Activated naive CD8-positive, alpha-beta T cell treated with anti-CD3 and anti-CD28 coated beads for 36 hours (primary cell): ENCODE measurements around the gene SLCO2A1. TPM values are rescaled to one million over a fixed set of nuclear protein-coding genes. Genes with fewer than 3 reads are reported as not detected.

Experiments
- DNase-seq: peaks from one replicate; pipeline ENCODE4 v3.0.0; 2021
- H3K27ac Mint-ChIP-seq: one replicate; pipeline ENCODE4 v1.8.0; 2022; ENCODE audit warnings: mild to moderate bottlenecking, moderate library complexity, mixed read lengths
- H3K27me3 Mint-ChIP-seq: one replicate; pipeline ENCODE4 v1.8.0; 2022; ENCODE audit warnings: mild to moderate bottlenecking, mixed read lengths
- H3K36me3 Mint-ChIP-seq: one replicate; pipeline ENCODE4 v1.8.0; 2021; ENCODE audit warnings: mild to moderate bottlenecking, mixed read lengths
- H3K4me1 Mint-ChIP-seq: one replicate; pipeline ENCODE4 v1.8.0; 2021; ENCODE audit warnings: mixed read lengths
- H3K4me3 Mint-ChIP-seq: one replicate; pipeline ENCODE4 v1.8.0; 2022; ENCODE audit warnings: mild to moderate bottlenecking, moderate library complexity, mixed read lengths
- H3K9me3 Mint-ChIP-seq: one replicate; pipeline ENCODE4 v1.8.0; 2022; ENCODE audit warnings: mixed read lengths
- total RNA-seq, 2 experiments: library from RNA; stranded (reverse); gene quantifications; one replicate each; pipeline ENCODE4 v1.2.3, GENCODE V29; 2021

SLCO2A1 gene
- total RNA-seq, 2 experiments from 2014 or later, result 0.08 TPM; not detected in 1

DNA sequence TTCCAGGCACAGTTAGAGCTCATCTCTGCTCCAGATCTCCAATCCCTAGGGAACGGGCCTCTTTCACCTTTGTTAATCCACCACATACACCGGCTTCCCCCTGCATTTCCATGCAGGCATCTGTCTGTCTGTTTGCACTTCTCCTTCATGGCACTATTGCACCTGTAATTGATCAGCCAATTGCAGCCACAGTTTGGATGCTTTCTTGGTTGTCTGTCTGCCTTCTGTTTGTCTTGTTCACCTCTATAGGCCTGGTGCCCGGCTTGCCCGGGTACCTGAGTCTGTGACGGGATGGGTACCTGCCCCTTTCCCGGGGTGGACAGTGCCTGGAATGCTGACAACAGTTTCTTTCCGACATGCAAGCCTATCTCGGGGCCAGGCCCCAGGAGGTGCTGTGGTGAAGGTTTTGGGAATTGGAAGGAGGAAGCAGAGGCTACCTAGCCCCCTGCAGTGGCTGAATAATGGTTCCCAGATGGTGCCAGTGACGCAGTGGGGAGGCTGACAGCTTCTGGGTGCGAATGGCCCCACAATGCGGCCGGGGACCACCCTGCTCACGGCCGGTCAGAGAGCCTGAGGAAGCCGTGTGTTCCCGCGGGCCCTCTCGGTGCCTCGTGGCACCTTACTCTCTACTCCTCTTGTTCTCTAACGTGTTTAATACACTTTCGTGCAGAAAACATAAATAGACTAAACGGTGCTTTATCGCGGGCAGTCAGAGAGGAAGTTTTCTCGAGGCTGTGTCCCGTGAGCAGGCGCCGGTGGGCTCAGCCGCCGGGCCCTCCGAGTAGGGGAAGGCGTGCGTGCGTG is 102.8 kb downstream of the SLCO2A1 start:
- no peak for DNase-seq
- H3K27me3 Mint-ChIP-seq, result peaks cover 22% of the 10 kb centered on the region
- H3K4me1 Mint-ChIP-seq, result peaks cover 7% of the 10 kb centered on the region
- no peaks in the 10 kb centered on the region for H3K36me3 Mint-ChIP-seq
- no peaks in the 10 kb centered on the region for H3K9me3 Mint-ChIP-seq
- no peak overlapping the region for H3K27ac Mint-ChIP-seq
- H3K4me3 Mint-ChIP-seq, result peak overlapping the region; percentile 47

- no peaks in the 10 kb centered on the region for H3K36me3 Mint-ChIP-seq
- H3K4me1 Mint-ChIP-seq, result peaks cover 7% of the 10 kb centered on the region
- H3K27me3 Mint-ChIP-seq, result peaks cover 22% of the 10 kb centered on the region
- H3K4me3 Mint-ChIP-seq, result no peak overlapping the region
- no peak overlapping the region for H3K27ac Mint-ChIP-seq
- no peak for DNase-seq
- no peaks in the 10 kb centered on the region for H3K9me3 Mint-ChIP-seq
Observed at GRCh38 chr3:133925960-133926735, 103.6 kb downstream of the SLCO2A1 start.

- Mint-ChIP-seq H3K27me3 (peaks cover 29% of the 10 kb centered on the region), H3K36me3 (no peaks in the 10 kb centered on the region), H3K4me3 (no peak overlapping the region), H3K27ac (no peak overlapping the region), H3K9me3 (no peaks in the 10 kb centered on the region), H3K4me1 (peaks cover 7% of the 10 kb centered on the region)
- DNase-seq, result no peak
Observed at GRCh38 chr3:133924041-133924440, 105.7 kb downstream of the SLCO2A1 start.

DNA sequence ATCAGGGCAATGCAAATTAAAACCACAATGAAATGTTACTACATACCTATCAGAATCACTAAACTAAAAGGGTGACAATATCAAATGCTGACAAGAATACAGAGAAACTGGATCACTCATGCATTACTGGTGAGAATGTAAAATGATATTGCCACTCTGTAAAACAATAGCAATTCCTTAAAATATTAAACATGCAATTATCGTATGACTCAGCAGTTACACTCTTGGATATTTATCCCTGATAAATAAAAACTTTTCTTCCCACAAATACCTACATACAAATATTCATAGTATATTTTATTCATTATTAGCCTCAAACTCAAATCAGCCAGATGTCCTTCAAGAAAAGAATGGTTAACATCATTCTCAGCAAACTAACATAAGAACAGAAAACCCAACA is 108.1 kb downstream of the SLCO2A1 start:
- Mint-ChIP-seq H3K36me3 (no peaks in the 10 kb centered on the region), H3K27ac (no peak overlapping the region), H3K9me3 (peaks cover 5% of the 10 kb centered on the region), H3K4me3 (no peak overlapping the region), H3K27me3 (peaks cover 31% of the 10 kb centered on the region), H3K4me1 (no peaks in the 10 kb centered on the region)
- no peak for DNase-seq

DNA sequence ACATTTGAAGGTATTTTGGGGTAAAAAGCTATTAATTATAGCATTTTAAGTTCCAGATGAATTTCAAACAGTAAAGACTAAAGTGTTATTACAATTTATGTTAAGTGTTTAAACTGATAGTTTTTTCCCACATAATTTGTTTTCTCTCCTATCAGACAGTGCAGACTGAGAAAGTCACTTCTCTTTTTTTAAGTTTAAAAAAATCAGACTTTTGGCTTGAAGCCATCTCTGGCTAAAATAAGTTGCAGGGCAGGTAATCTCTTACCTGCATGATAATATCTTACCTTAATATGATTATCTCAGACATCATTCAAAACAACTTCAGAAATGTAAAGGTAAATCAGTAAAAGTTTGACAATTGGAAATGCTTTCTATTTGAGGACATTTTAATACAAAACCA is 112.6 kb downstream of the SLCO2A1 start:
- H3K4me1 Mint-ChIP-seq, result no peaks in the 10 kb centered on the region
- H3K4me3 Mint-ChIP-seq, result no peak overlapping the region
- DNase-seq, result no peak
- no peaks in the 10 kb centered on the region for H3K36me3 Mint-ChIP-seq
- peaks cover 35% of the 10 kb centered on the region for H3K27me3 Mint-ChIP-seq
- peaks cover 5% of the 10 kb centered on the region for H3K9me3 Mint-ChIP-seq
- H3K27ac Mint-ChIP-seq, result no peak overlapping the region

GRCh38 chr3:133915685-133916658 is 113.8 kb downstream of the SLCO2A1 start:
- Mint-ChIP-seq H3K36me3 (no peaks in the 10 kb centered on the region), H3K9me3 (peaks cover 5% of the 10 kb centered on the region), H3K4me1 (no peaks in the 10 kb centered on the region), H3K27me3 (peaks cover 35% of the 10 kb centered on the region), H3K4me3 (no peak overlapping the region), H3K27ac (no peak overlapping the region)
- no peak for DNase-seq

DNA sequence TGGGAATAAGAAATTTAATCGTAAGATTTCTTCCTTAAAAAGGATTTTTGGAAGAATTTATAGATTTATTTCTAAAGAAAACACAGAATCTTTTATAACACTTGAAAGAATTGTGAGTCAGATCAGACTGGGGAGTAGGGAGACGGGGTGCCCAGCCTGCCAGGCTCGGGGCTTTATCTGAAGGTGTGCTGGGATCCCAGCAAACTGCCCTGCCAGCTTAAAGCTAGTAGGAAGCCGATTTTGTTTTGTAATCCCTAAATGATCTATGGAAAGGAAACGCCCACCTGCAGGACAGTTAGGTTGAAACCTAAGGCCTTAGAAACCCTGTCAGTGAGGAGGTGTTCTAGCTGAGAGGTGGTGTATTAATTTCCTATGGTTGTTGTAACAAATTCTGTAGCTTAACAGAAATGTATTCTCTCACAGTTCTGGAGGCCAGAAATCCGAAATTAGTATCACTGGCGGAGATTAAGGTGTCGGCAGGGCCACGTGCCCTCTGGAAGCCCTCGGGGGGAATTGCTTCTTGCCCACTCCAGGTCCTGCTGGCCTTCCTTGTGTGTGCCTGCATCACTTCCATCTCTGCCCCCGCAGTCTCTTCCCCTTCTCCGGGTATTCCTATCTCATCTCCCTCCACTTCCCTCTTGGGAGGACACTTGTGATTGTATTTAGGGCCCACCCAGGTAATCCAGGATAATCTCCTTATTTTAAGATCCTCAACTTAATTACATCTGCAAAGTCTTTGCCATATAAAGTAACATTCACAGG is 114.7 kb downstream of the SLCO2A1 start:
- Mint-ChIP-seq H3K4me3 (no peak overlapping the region), H3K36me3 (no peaks in the 10 kb centered on the region), H3K27me3 (peaks cover 31% of the 10 kb centered on the region), H3K27ac (no peak overlapping the region), H3K4me1 (no peaks in the 10 kb centered on the region), H3K9me3 (peaks cover 5% of the 10 kb centered on the region)
- DNase-seq, result no peak

- H3K27me3 Mint-ChIP-seq, result peaks cover 17% of the 10 kb centered on the region
- no peaks in the 10 kb centered on the region for H3K36me3 Mint-ChIP-seq
- no peak overlapping the region for H3K4me3 Mint-ChIP-seq
- no peaks in the 10 kb centered on the region for H3K4me1 Mint-ChIP-seq
- no peak overlapping the region for H3K27ac Mint-ChIP-seq
- H3K9me3 Mint-ChIP-seq, result no peaks in the 10 kb centered on the region
- DNase-seq, result no peak
Observed at GRCh38 chr3:133910422-133910821, 119.3 kb downstream of the SLCO2A1 start.

DNA sequence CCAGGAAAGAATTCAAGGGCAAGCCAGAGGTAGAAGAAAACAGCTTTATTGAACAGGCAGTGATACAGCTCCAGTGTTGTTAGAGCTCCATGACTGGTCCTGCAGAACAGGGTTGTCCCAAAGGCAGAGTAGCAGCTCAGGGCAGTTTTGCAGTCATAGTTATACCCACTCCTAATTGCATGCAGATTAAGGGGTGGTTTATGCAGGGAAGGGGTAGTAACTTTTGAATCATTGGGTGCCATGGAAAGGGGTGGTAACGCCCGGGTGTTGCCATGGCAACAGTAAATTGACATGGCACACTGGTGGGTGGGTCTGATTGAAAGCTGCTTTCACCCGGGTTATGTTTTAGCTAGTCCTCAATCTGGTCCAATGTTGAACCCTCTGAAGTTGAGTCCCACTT is 124.3 kb downstream of the SLCO2A1 start:
- H3K27ac Mint-ChIP-seq, result no peak overlapping the region
- no peak for DNase-seq
- peaks cover 6% of the 10 kb centered on the region for H3K9me3 Mint-ChIP-seq
- H3K27me3 Mint-ChIP-seq, result peaks cover 25% of the 10 kb centered on the region
- no peak overlapping the region for H3K4me3 Mint-ChIP-seq
- no peaks in the 10 kb centered on the region for H3K36me3 Mint-ChIP-seq
- H3K4me1 Mint-ChIP-seq, result no peaks in the 10 kb centered on the region

DNA sequence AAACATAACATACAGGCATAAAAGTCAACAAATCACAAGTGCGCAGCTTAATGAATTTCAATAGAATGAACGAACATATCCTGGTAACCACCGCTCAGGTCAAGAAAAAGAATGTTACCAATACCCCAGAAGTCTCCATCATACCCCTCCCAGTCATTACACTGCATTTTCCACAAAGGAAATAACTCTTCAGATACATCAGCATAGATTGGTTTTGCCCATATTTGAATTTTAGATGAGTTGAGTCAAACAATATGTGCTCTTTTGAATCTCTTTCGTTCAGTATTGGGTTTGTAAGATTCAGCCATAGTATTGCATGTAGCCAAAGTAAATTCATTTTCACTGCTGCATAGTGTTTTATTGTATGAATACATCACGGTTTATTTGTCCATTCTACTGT is 127.9 kb downstream of the SLCO2A1 start:
- H3K4me3 Mint-ChIP-seq, result no peak overlapping the region
- peaks cover 6% of the 10 kb centered on the region for H3K9me3 Mint-ChIP-seq
- no peak for DNase-seq
- peaks cover 39% of the 10 kb centered on the region for H3K27me3 Mint-ChIP-seq
- H3K4me1 Mint-ChIP-seq, result no peaks in the 10 kb centered on the region
- H3K27ac Mint-ChIP-seq, result no peak overlapping the region
- H3K36me3 Mint-ChIP-seq, result no peaks in the 10 kb centered on the region

GRCh38 chr3:133901083-133901482 is 128.6 kb downstream of the SLCO2A1 start:
- Mint-ChIP-seq H3K4me3 (no peak overlapping the region), H3K36me3 (no peaks in the 10 kb centered on the region), H3K27me3 (peaks cover 47% of the 10 kb centered on the region), H3K27ac (no peak overlapping the region), H3K4me1 (no peaks in the 10 kb centered on the region), H3K9me3 (peaks cover 6% of the 10 kb centered on the region)
- no peak for DNase-seq

DNA sequence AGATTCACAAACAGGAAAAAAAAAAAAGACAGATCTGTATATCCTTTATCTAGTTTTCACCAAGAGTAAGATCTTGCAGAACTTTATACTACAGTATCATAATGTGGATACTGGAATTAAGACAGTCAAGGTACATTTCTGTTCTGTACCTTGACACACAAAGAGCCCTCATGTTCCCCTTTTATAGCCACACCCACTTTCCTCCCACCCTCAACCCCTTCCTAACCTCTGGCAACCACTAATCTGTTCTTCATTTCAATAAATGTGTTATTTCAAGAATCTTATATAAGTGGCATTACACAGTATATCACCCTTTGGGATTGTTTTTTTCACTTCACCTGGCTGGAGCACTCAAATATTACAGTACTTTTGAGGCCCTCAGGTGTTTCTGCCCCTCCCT is 130.4 kb downstream of the SLCO2A1 start:
- peaks cover 57% of the 10 kb centered on the region for H3K27me3 Mint-ChIP-seq
- H3K27ac Mint-ChIP-seq, result no peak overlapping the region

DNA sequence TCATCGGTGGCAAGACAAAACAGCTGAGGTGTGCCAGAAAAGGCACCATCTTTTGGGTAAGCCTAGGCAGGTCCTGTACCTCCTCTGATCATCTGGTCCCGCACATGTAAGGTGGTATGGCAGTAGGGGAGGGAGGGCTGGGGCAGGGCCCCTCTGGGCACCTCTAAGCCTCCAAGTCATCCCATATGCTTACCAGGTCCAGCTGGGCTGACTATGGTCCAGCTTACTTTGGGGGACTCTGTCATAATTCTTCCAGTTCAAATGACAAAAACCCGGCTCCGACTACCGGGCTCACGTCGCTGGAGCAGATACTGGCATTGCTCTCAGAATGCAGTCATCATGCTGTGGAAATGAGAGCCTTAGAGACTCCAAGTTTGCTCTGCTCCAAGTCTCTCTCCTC is 132.2 kb downstream of the SLCO2A1 start:
- no peak for DNase-seq
- Mint-ChIP-seq H3K27me3 (peaks cover 64% of the 10 kb centered on the region), H3K4me1 (no peaks in the 10 kb centered on the region), H3K9me3 (no peaks in the 10 kb centered on the region), H3K27ac (no peak overlapping the region), H3K36me3 (no peaks in the 10 kb centered on the region), H3K4me3 (no peak overlapping the region)

More for the DNA sequence above, 130.4 kb downstream of the SLCO2A1 start:
- no peaks in the 10 kb centered on the region for H3K4me1 Mint-ChIP-seq
- H3K4me3 Mint-ChIP-seq, result no peak overlapping the region
- peaks cover 6% of the 10 kb centered on the region for H3K9me3 Mint-ChIP-seq
- H3K36me3 Mint-ChIP-seq, result no peaks in the 10 kb centered on the region
- DNase-seq, result no peak

DNA sequence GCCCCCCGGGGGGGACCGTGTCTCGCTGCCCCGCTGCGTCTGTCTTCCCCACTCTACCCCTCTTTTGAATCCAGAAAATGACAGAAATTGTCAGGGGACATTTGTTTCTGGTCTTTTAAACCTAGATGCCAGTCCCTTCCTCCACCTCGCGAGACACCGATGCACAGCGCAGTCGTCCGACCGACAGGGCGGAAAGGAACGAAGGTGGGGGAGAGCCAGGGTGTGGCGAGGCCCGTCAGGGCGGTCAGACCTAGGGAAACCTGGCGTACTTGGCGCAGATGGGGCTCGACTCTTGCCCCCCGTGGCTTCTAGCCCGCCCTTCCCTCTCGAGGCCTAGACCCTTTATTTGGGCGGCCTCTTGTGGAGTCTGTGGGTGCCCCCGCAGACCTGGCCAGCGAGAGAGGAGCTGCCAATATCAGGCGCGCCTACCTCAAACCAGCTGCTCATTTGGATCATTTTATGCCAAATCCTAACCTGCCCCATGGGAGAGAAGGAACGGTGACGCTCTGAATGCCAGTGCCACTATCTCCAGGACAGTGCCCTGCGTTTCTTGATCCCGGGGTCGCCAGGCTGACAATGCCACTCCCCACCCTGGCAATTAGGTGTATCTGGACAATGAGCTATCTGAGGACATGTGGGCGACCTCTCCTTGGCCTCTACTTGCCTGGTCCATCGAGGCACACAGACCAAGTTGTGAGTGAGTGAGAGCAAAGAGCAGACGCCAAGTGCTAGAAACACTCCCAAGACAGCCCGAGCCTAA is 133.5 kb downstream of the SLCO2A1 start:
- Mint-ChIP-seq H3K4me1 (no peaks in the 10 kb centered on the region), H3K27ac (no peak overlapping the region), H3K9me3 (no peaks in the 10 kb centered on the region), H3K4me3 (peak overlapping the region; percentile 69), H3K27me3 (peaks cover 68% of the 10 kb centered on the region), H3K36me3 (no peaks in the 10 kb centered on the region)
- no peak for DNase-seq
